HTR-8/SVneo (cell line): ENCODE data around the gene HACE1.
"Not testable (repeated sequence)": the region's sequence is repeated elsewhere in the genome, so short reads cannot be mapped to it uniquely, and the experiment has no call there.

ENCODE experiments used
- DNase-seq: peaks from one replicate; pipeline ENCODE4 v3.0.0; 2011; ENCODE audit warnings: low spot score, mixed read lengths; ENCODE audit not compliant: insufficient read length
- FAIRE-seq: peaks from 2 replicates; lab custom pipeline; 2011; peaks lifted over from hg19 to GRCh38; lab: Jason Lieb, UNC

Gene HACE1, protein sequence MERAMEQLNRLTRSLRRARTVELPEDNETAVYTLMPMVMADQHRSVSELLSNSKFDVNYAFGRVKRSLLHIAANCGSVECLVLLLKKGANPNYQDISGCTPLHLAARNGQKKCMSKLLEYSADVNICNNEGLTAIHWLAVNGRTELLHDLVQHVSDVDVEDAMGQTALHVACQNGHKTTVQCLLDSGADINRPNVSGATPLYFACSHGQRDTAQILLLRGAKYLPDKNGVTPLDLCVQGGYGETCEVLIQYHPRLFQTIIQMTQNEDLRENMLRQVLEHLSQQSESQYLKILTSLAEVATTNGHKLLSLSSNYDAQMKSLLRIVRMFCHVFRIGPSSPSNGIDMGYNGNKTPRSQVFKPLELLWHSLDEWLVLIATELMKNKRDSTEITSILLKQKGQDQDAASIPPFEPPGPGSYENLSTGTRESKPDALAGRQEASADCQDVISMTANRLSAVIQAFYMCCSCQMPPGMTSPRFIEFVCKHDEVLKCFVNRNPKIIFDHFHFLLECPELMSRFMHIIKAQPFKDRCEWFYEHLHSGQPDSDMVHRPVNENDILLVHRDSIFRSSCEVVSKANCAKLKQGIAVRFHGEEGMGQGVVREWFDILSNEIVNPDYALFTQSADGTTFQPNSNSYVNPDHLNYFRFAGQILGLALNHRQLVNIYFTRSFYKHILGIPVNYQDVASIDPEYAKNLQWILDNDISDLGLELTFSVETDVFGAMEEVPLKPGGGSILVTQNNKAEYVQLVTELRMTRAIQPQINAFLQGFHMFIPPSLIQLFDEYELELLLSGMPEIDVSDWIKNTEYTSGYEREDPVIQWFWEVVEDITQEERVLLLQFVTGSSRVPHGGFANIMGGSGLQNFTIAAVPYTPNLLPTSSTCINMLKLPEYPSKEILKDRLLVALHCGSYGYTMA

GRCh38 chr6:104859225-104860146 lies at the start of gene HACE1:
TSS of gene HACE1 (minus strand) at chr6:104859919. CDS start at chr6:104859642, 277 bp downstream.
- peak; percentile 68 for FAIRE-seq
- peak; percentile 82 for DNase-seq

GRCh38 chr6:104908888-104909525 lies 49.3 kb upstream of the HACE1 start:
- no peak for FAIRE-seq
- DNase-seq: no peak

DNA sequence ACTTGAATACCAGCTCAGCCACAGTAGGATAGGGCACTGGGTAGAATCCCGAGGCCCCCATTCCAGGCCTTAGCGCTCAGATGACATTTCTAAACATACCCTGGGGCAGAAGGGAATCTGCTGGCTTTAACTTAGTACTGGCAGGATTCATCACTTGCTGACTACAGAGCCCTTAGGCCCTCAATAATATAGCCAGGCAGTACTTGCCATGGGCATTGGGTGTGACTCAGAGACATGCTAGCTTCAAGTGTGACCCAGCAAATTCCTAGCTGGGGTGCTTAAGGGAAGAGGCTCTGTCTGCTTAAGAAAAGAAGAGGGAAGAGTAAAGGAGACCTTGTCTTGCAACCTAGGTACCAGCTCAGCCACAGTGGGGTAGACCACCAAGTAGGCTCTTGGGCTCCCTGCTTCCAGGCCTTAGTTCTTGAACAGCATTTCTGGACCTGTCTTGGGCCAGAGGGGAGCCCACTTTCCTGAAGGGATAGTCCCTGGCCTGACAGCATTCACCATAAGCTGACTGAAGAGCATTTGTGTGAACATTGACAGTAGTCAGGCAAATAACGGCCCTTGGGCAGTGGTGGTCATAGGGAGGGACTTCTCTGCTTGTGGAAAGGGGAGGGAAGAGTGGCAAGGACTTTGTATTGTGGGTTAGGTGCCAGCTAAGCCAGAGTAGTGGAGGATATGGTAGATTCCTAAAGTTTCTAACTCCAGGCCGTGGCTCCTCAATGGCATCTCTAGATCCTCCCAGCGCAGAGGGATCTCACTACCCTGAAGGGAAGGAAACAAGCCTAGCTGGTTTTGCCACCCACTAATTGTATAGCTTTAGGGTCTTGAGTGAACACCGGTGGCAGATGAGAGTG lies 48.5 kb upstream of the HACE1 start:
- no peak for FAIRE-seq
- DNase-seq: no peak

- not testable (repeated sequence) for FAIRE-seq, DNase-seq
These were observed 39.2 kb upstream of the HACE1 start for GRCh38 chr6:104898893-104899292.

- DNase-seq (no peak), FAIRE-seq (no peak)
These were observed 37.2 kb upstream of the HACE1 start for GRCh38 chr6:104896914-104897313.

- no peak for FAIRE-seq
- no peak for DNase-seq
These were observed 28.3 kb upstream of the HACE1 start for GRCh38 chr6:104888066-104888465.

DNA sequence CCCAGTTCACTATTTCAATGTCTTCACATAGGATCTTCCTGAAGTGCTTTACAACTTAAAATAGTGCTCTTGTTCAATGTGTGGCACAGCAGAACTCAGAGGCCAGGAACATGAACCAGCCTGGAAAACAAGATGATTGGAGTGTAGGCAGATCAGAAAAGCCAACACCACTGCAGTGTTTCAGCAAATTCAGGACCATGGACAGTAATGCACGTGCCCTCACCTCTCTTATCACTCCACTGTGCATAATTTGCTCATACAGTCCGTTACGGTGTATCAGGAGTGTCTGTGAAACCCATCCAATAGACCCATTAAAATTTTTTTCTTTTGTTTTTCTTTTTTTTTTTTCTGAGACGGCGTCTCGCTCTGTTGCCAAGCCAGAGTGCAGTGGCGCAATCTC lies 27.6 kb upstream of the HACE1 start:
- no peak for FAIRE-seq
- DNase-seq: peak; percentile 40

DNA sequence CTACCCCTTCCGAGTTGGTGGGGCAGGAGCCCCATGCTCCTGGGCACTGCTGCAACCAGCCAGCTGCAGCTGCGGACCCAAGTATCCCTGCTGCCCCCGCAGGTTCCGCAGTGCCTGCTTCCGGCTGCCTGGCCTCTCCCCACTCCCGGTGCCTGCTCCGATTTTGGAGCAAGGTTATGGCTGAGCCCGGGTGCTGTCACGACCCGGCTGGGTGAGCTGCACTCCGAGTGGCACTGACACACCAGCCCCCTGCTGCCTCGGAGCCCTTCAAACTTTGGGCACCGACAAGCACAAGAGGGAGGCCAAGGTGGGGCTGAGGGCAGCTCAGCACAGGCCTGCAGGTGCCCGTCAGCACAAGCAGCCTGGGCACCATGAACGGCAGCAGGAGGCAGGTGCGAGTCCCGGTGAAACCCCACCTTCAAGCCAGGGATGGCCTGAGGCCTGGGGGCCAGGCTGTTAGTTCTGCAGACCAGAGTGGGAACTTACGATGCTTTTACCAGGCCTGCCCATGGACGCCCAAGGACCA lies 25.9 kb upstream of the HACE1 start:
- FAIRE-seq (no peak), DNase-seq (no peak)

DNA sequence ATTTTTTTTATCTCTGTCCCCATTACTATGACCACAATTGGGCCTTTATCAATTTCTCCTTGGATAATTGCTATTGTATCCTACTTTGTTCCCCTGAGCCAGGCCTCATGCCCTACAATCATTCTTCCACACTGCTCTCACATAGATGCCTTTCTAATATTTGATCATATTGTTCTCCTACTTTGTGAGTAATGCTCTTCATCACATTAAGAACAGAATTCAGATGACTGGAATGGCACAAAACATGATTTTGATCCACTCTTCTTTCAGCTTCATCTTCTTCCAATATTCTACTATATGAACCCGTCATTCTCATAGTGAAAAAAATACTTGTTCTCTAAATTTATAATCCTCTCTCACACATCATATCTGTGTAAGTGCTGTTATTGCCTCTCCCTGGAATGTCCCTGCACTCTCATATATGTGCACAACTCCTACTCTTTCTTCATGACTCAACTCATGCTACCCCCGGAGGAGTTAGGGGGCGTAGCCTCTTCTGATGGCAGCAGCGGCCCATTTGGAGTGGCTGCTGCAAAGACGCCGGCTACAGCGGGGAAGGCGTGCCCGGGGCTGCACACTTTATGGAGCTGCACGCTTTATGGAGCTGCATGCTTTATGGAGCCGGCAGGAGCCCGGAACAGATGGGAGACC lies 25.3 kb upstream of the HACE1 start:
- FAIRE-seq: no peak
- DNase-seq: no peak

DNA sequence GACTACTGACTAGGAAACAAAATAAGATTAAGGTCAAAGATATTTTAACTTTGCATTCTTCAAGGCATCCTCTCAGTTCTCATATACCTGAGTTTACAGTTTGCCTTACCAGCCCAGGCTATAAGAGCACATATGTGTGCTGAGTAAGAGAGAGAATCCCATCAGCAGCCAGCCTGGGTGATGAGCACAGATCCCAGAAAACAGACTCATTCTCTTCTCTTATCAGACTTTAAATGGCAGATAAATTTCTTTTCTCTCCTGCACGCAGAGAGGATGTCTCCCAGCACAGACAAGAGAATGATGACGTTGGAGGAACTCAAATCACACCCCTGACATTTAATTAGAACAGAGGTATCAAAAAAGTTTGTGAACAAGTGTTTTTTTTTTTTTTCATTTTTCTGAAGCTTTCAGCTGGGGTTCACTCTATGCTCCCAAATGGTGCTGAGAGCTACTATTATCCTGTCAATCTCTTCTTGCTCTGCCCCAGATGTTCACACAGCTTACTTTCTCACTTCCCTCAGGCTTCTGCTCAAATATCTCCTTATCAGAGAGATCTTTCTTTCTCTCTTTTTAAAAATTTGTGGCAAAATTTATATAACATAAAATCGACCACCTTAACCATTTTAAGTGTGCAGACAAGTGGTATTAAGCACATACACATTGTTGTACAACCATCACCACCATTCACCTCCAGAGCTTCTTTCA lies 22.4 kb upstream of the HACE1 start:
- no peak for FAIRE-seq
- no peak for DNase-seq

GRCh38 chr6:104862456-104862855 lies 2.7 kb upstream of the HACE1 start:
- no peak for FAIRE-seq

DNA sequence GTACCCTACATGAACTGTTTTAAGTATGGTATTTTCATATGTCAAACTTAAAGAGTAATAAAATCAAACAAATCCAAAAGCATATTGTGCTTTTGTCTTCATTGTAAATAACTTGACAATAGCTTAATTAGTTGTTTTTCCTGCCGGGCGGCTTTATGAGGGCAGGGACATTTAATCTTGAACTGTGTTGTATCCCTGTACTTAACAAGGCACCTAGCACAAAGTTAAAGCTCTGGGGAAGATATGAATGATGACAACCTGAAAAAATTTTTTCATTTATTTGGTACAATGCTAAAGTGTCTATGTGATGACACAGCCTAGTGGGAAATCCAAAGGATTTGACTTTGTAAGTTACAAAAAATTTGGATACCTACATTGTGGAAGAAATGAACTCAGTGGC lies 502 bp upstream of the HACE1 start:
- FAIRE-seq: no peak

More at GRCh38 chr6:104862456-104862855, 2.7 kb upstream of the HACE1 start:
- DNase-seq: no peak

GRCh38 chr6:104858642-104859041 lies 1.1 kb downstream of the HACE1 start:
- FAIRE-seq (no peak), DNase-seq (peak; percentile 4)

More for the DNA sequence above, 502 bp upstream of the HACE1 start:
- no peak for DNase-seq

GRCh38 chr6:104855507-104855906 lies 4.2 kb downstream of the HACE1 start:
- FAIRE-seq (no peak), DNase-seq (peak; percentile 34)

DNA sequence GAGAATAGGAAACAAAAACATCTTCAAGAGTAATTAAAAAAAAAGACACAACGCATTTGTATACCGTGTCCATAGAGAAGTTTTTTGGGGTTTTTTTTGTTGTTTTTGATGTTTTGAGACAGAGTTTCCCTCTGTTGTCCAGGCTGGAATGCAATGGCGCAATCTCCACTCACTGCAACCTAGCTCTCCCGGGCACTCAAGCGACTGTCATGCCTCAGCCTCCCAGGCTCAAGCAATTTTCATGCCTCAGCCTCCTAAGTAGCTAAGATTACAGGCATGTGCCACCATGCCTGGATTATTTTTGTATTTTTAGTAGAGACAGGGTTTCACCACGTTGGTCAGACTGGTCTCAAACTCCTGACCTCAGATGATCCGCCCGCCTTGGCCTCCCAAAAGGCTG lies 12.0 kb downstream of the HACE1 start:
- not testable (repeated sequence) for FAIRE-seq, DNase-seq

DNA sequence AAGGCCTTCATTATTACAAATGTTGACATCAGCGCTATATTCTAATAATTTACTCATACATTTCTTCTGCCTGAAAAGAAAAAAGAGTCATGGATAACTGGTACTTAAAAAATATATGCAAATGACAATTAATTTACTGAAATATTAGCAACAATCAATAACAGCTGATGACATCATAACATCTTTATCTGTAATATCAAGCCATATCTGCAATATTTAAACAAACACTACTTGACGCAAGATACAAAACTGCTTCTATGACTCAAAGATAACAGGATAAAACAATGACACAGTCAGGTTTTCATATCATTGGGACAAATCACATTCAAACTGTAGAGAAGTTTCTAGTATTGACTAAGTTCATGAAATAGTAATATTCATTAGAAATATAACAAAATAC lies 16.5 kb downstream of the HACE1 start:
- no peak for DNase-seq
- no peak for FAIRE-seq

- FAIRE-seq (no peak), DNase-seq (no peak)
These were observed 22.6 kb downstream of the HACE1 start for GRCh38 chr6:104837158-104837557.
